SK-N-MC (cell line): ENCODE results near the gene RAB3D.

Experiments used
- EZH2 ChIP-seq: fragments of 200-600 bp; sonication (generic); IDR thresholded peaks from one replicate; pipeline ENCODE4 v1.6.1; 2017; ENCODE audit warnings: antibody characterized with exemption
- POLR2AphosphoS5 ChIP-seq: IDR thresholded peaks from 2 replicates; pipeline ENCODE4 v1.6.1; 2012; ENCODE audit warnings: mild to moderate bottlenecking, low read depth, low read length, borderline replicate concordance

- TF ChIP-seq POLR2AphosphoS5 (no peak), EZH2 (no peak)
Observed at GRCh38 chr19:11365557-11366117, 26.2 kb upstream of the RAB3D start.
